22Rv1 (cell line): ENCODE measurements around the gene KLHL17.

Experiments used
- CTCF ChIP-seq: fragments of 450-650 bp; IDR thresholded peaks from 2 replicates; pipeline ENCODE4 v1.5.1; 2017; ENCODE audit warnings: mild to moderate bottlenecking
- ZFX ChIP-seq: fragments of 450-650 bp; IDR thresholded peaks from 2 replicates; pipeline ENCODE4 v1.6.1; 2017; ENCODE audit warnings: antibody characterized with exemption, borderline replicate concordance

DNA sequence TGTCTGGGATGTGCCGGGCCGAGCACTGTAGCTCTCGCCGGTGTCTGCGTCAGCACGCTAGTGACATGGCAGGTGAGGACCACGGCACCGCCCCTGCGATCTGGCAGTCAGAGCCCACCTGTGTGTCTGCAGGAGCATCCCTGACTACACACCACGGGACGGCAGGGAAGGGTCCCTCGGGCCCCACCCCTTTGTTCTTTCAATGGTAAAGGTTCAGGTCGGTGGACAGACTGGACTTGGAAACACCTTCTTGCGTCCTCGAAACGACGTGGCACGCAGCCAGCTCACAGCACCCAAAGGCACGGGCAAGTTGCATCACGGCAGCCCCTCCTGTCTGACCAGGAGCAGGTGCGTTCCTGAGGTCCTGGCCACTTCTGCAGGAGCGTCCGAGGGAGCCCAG is 40.4 kb upstream of the KLHL17 start:
- TF ChIP-seq CTCF (no peak), ZFX (no peak)
